DND-41 (cell line): ENCODE measurements around the gene C6.

Experiments used
- ATAC-seq: fragments of 200-7000 bp; cut with Tn5 transposase; 3 replicates; pipeline ENCODE4 v1.9.1; 2021; ENCODE audit warnings: low read depth; ENCODE audit not compliant: insufficient read depth
- DNase-seq: peaks from one replicate; pipeline ENCODE4 v3.0.0-alpha.2; 2020
- H2AFZ ChIP-seq: 2 replicates; pipeline ENCODE4 v1.6.0; 2012; ENCODE audit warnings: low read depth, low read length
- H3K27ac ChIP-seq: 2 replicates; pipeline ENCODE4 v1.5.1; 2012; ENCODE audit warnings: low read length, inconsistent platforms
- H3K27me3 ChIP-seq: fragments of 200-600 bp; sonication (generic); 2 replicates; pipeline ENCODE4 v1.6.0; 2012; ENCODE audit warnings: low read length, mild to moderate bottlenecking, inconsistent platforms; ENCODE audit not compliant: insufficient read depth, poor library complexity
- H3K36me3 ChIP-seq: 2 replicates; pipeline ENCODE4 v1.5.1; 2012; ENCODE audit warnings: low read length, inconsistent platforms; ENCODE audit not compliant: insufficient read depth
- H3K4me1 ChIP-seq: 2 replicates; pipeline ENCODE4 v1.5.1; 2012; ENCODE audit warnings: mild to moderate bottlenecking, low read length; ENCODE audit not compliant: insufficient read depth
- H3K4me2 ChIP-seq: 2 replicates; pipeline ENCODE4 v1.6.0; 2012; ENCODE audit warnings: mild to moderate bottlenecking, moderate library complexity, low read length, inconsistent platforms; ENCODE audit not compliant: insufficient read depth
- H3K4me3 ChIP-seq, 2 experiments: fragments of 200-600 bp in 1 of 2; shearing (Covaris generic) in 1 of 2; 2 replicates each; pipeline ENCODE4 v1.5.1; 2012 to 2016; ENCODE audit warnings: inconsistent platforms in 2 of 2, low read length in 2 of 2, mild to moderate bottlenecking in 2 of 2, low read depth in 1 of 2, moderate library complexity in 1 of 2
- H3K79me2 ChIP-seq: 2 replicates; pipeline ENCODE4 v1.6.0; 2012; ENCODE audit warnings: low read length, inconsistent platforms; ENCODE audit not compliant: insufficient read depth
- H3K9ac ChIP-seq: 2 replicates; pipeline ENCODE4 v1.6.0; 2012; ENCODE audit warnings: low read depth, mild to moderate bottlenecking, inconsistent platforms, low read length, moderate library complexity
- H3K9me3 ChIP-seq: 2 replicates; pipeline ENCODE4 v1.5.1; 2012; ENCODE audit warnings: low read length, moderate library complexity, mild to moderate bottlenecking, inconsistent platforms; ENCODE audit not compliant: insufficient read depth, severe bottlenecking
- H4K20me1 ChIP-seq: 2 replicates; pipeline ENCODE4 v1.6.0; 2012; ENCODE audit warnings: low read length; ENCODE audit not compliant: insufficient read depth
- EZH2 ChIP-seq: IDR thresholded peaks from 3 replicates; pipeline ENCODE4 v1.6.1; 2012; ENCODE audit warnings: borderline replicate concordance, low read depth, mild to moderate bottlenecking, moderate library complexity, low read length, inconsistent platforms; ENCODE audit not compliant: severe bottlenecking
- TF ChIP-seq, protein P1 (sequence below): IDR thresholded peaks from 2 replicates; pipeline ENCODE4 v1.5.1; 2012; ENCODE audit warnings: borderline replicate concordance, low read length, moderate library complexity, mild to moderate bottlenecking; ENCODE audit not compliant: poor library complexity, severe bottlenecking; ENCODE audit errors: extremely low read depth

C6 gene

DNA sequence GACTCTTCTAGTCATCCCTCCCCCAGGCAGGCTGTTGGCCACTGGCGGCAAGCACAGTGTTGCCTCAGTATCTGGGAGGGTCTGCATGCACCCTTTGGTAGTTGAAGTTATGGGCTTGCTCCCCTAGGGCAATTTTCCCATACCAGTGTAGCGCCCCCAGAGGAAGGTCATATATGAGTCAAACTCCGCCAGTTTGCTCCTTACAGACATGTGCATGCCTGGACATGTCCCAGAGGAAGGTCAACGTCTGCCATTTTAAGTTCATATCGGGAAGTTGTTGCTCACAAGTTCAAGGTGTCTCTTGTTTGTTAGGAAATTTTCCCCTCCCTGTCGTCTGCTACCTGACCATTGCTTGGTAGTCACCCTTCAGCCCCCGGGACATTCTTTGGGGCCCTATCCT is 90.9 kb downstream of the C6 start:
- Histone ChIP-seq H3K79me2 (no peaks in the 10 kb centered on the region), H3K36me3 (no peaks in the 10 kb centered on the region), H3K27ac (no peak overlapping the region), H3K4me3 (no peak overlapping the region), H3K4me2 (no peak overlapping the region), H3K9me3 (no peaks in the 10 kb centered on the region), H2AFZ (no peak overlapping the region), H3K4me1 (no peaks in the 10 kb centered on the region), H3K9ac (no peak overlapping the region), H3K27me3 (no peaks in the 10 kb centered on the region), H4K20me1 (no peaks in the 10 kb centered on the region)
- no peak for ATAC-seq
- no peak for DNase-seq
- TF ChIP-seq, protein P1, sequence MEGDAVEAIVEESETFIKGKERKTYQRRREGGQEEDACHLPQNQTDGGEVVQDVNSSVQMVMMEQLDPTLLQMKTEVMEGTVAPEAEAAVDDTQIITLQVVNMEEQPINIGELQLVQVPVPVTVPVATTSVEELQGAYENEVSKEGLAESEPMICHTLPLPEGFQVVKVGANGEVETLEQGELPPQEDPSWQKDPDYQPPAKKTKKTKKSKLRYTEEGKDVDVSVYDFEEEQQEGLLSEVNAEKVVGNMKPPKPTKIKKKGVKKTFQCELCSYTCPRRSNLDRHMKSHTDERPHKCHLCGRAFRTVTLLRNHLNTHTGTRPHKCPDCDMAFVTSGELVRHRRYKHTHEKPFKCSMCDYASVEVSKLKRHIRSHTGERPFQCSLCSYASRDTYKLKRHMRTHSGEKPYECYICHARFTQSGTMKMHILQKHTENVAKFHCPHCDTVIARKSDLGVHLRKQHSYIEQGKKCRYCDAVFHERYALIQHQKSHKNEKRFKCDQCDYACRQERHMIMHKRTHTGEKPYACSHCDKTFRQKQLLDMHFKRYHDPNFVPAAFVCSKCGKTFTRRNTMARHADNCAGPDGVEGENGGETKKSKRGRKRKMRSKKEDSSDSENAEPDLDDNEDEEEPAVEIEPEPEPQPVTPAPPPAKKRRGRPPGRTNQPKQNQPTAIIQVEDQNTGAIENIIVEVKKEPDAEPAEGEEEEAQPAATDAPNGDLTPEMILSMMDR: no peak
- no peak for TF ChIP-seq EZH2

DNA sequence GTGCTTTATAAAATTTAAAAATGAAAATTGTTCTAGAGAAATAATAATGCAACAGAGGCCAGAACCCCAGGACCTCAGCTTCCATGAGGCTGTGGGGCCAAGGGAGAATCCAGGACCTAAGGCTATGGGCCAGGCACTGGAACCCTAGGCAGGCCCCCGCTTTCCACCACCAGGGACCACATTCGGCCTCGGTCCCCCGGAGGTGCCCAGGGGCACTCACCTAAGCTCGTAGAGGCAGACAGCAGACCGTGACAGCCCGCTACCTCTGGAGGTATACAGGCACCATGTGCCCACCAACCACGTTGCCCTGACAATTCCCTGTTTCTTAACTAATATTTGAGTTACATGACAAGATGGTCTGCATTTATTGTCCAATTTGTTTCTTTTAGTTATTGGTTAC is 92.7 kb downstream of the C6 start:
- Histone ChIP-seq H3K4me1 (no peaks in the 10 kb centered on the region), H3K9ac (no peak overlapping the region), H3K4me2 (no peak overlapping the region), H3K79me2 (no peaks in the 10 kb centered on the region), H3K27me3 (no peaks in the 10 kb centered on the region), H4K20me1 (no peaks in the 10 kb centered on the region), H3K36me3 (no peaks in the 10 kb centered on the region), H3K9me3 (no peaks in the 10 kb centered on the region), H3K27ac (no peak overlapping the region), H2AFZ (no peak overlapping the region), H3K4me3 (no peak overlapping the region)
- ATAC-seq (no peak), DNase-seq (no peak)
- TF ChIP-seq, protein P1: no peak
- TF ChIP-seq EZH2: no peak

DNA sequence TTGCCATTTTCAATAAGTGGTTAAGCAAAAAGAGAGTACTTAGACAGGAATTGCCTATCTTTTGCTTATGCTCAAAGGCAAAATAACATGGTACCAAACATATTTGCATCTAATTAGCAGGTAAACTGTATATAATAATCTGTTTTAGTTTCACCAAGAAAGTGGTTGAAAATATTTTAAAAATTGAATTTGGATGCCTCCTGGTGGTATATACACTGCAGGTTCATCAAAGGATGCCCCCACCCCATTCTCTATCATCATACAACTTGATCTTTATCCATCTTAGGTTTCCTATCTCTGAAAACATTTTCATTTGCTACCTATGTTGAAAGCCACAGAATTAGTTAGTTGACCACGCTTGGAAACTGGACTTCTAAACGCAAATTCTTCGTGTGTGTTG is 95.2 kb downstream of the C6 start:
- Histone ChIP-seq H3K79me2 (no peaks in the 10 kb centered on the region), H3K9me3 (no peaks in the 10 kb centered on the region), H3K9ac (no peak overlapping the region), H3K27me3 (peaks cover 3% of the 10 kb centered on the region), H3K36me3 (no peaks in the 10 kb centered on the region), H2AFZ (no peak overlapping the region), H3K4me2 (no peak overlapping the region), H3K4me1 (no peaks in the 10 kb centered on the region), H4K20me1 (no peaks in the 10 kb centered on the region), H3K27ac (no peak overlapping the region), H3K4me3 (no peak overlapping the region)
- TF ChIP-seq, protein P1: no peak
- no peak for TF ChIP-seq EZH2
- DNase-seq (no peak), ATAC-seq (no peak)

DNA sequence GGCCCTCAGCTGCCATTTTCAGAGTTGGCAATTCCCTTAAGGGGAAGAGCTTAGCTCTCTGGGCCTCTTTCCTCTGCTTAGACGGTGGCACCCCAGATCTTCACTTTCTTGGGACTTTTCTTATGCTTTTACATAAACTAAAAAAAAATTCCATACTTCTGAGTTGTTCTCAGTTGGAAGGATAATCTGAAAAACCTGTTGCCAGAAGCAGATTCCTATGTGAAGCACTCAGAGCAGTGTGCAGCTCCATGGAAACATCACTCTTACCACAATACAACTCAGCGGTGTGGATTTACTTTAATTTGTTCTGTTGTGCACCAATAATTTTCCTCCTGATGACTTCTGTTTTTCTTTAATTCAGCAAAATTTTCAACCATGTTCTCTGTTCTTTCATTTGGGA is 98.1 kb downstream of the C6 start:
- H3K79me2 ChIP-seq: no peaks in the 10 kb centered on the region
- H2AFZ ChIP-seq: no peak overlapping the region
- H3K27ac ChIP-seq: no peak overlapping the region
- ATAC-seq: no peak
- H3K9ac ChIP-seq: no peak overlapping the region
- no peaks in the 10 kb centered on the region for H3K4me1 ChIP-seq
- no peak for DNase-seq
- TF ChIP-seq, protein P1: no peak
- no peak for TF ChIP-seq EZH2
- H4K20me1 ChIP-seq: no peaks in the 10 kb centered on the region
- H3K27me3 ChIP-seq: peaks cover 3% of the 10 kb centered on the region
- no peaks in the 10 kb centered on the region for H3K36me3 ChIP-seq
- no peaks in the 10 kb centered on the region for H3K9me3 ChIP-seq
- H3K4me2 ChIP-seq: no peak overlapping the region
- no peak overlapping the region for H3K4me3 ChIP-seq
